Measurements from ENCODE around the gene GPR37L1. TPM values are rescaled to one million over a fixed set of nuclear protein-coding genes. Genes with fewer than 3 reads are reported as not detected.

GPR37L1 gene
- total RNA-seq, 4 donors from 2014 or later: 0.16 TPM; not detected in 3

- TF ChIP-seq, protein P1, sequence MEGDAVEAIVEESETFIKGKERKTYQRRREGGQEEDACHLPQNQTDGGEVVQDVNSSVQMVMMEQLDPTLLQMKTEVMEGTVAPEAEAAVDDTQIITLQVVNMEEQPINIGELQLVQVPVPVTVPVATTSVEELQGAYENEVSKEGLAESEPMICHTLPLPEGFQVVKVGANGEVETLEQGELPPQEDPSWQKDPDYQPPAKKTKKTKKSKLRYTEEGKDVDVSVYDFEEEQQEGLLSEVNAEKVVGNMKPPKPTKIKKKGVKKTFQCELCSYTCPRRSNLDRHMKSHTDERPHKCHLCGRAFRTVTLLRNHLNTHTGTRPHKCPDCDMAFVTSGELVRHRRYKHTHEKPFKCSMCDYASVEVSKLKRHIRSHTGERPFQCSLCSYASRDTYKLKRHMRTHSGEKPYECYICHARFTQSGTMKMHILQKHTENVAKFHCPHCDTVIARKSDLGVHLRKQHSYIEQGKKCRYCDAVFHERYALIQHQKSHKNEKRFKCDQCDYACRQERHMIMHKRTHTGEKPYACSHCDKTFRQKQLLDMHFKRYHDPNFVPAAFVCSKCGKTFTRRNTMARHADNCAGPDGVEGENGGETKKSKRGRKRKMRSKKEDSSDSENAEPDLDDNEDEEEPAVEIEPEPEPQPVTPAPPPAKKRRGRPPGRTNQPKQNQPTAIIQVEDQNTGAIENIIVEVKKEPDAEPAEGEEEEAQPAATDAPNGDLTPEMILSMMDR (IDR thresholded peaks at IDR 0.05; ENCODE audit: low read depth): no peak
Measured at GRCh38 chr1:202146993-202147392, 24.3 kb downstream of the GPR37L1 start.

GRCh38 chr1:202148391-202148790 lies 25.7 kb downstream of the GPR37L1 start:
- TF ChIP-seq, protein P1 (IDR thresholded peaks at IDR 0.05; ENCODE audit: low read depth): no peak

DNA sequence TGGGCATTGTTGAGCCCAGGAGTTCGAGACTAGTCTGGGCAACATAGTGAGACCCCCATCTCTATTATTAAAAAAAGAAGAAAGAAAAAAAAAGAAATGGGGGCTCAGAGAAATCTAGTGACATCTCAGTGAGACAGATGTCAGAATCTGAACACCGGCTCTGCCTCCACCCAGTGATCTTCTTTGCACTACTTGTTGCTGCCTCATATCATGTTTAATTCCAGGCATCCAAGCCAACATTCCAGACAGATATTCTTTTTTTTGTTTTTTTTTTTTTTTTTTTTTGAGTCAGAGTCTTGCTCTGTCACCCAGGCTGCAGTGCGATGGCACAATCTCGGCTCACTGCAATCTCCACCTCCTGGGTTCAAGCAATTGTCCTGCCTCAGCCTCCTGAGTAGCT lies 26.8 kb downstream of the GPR37L1 start:
- TF ChIP-seq, protein P1 (IDR thresholded peaks at IDR 0.05; ENCODE audit: low read depth): no peak

DNA sequence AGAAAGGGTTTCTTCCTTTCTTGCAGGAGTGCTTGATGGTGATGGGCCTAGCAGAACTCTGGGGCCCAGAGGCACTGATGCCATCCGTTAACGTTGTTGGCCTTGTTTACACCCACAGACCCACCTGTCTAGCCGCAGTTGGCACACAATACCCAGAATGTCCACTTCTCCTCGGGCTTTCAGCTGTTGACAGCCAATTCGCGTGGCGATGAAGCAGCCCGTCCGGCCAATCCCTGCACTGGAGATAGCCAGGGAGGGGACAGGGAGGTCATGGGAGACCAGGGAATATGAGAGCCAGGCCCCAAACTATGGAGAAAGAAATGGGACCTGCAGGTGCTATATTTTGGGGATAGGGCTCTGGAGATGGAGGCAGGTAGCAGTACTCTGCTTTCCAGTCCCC lies 27.5 kb downstream of the GPR37L1 start:
- TF ChIP-seq, protein P1 (IDR thresholded peaks at IDR 0.05; ENCODE audit: low read depth): no peak

GRCh38 chr1:202150602-202151001 lies 27.9 kb downstream of the GPR37L1 start:
- TF ChIP-seq, protein P1 (IDR thresholded peaks at IDR 0.05; ENCODE audit: low read depth): no peak

- TF ChIP-seq, protein P1 (IDR thresholded peaks at IDR 0.05; ENCODE audit: low read depth): no peak
Measured at GRCh38 chr1:202151045-202151444, 28.3 kb downstream of the GPR37L1 start.

DNA sequence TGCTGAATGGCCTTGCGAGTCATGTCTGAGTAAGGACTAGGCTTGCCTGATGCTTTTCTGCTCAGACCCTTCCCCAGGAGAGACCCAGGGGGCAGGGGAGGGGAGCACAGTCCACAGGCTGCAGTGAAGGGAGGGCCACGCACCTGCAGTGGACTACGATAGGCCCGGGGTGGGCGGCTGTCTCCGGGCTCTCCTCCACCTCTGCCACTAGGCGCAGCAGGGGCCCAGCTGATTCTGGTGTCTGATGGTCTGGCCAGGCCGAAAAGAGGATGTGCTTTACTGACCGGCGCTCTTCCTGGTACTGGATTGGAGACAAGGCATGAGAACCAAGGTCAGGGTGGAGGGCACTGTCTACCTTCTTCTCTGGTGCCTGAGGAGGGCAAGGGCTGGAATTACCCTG lies 29.7 kb downstream of the GPR37L1 start:
- TF ChIP-seq, protein P1 (IDR thresholded peaks at IDR 0.05; ENCODE audit: low read depth): no peak
